IMR-90 (cell line): ENCODE measurements around the gene KNTC1. TPM values are rescaled to one million over a fixed set of nuclear protein-coding genes. Genes with fewer than 3 reads are reported as not detected.
A peak's percentile ranks its signal among the peaks of the same experiment; 100 is the strongest.

Source experiments
- ATAC-seq: fragments of 200-7000 bp; cut with Tn5 transposase; 2 replicates; pipeline ENCODE4 v1.9.1; 2020; ENCODE audit warnings: low read depth, mild to moderate bottlenecking, moderate library complexity
- BruUV-seq: library from RNA; stranded (reverse); fragments of 400-500 nt; replicated peaks from 2 replicates; lab custom pipeline; 2021; lab: Mats Ljungman, UMichigan
- CTCF ChIA-PET: fragments of 300-600 bp; formaldehyde crosslinking; extraction: SDS; loops from one replicate; lab custom pipeline; 2021; ENCODE audit warnings: antibody characterized with exemption; lab: Yijun Ruan, JAX
- POLR2A ChIA-PET: fragments of 300-600 bp; sonication (Branson Sonifier 250); formaldehyde crosslinking; loops from one replicate; lab custom pipeline; 2022; ENCODE audit warnings: antibody characterized with exemption; ENCODE audit not compliant: unreplicated experiment; lab: Charles Lee
- DNase-seq: peaks from one replicate; pipeline ENCODE4 v3.0.0; 2013
- H2AFZ ChIP-seq: replicated peaks from 2 replicates; pipeline ENCODE3; 2013; ENCODE audit warnings: low read length, mild to moderate bottlenecking; ENCODE audit not compliant: poor library complexity
- H2AK5ac ChIP-seq: 2 replicates; pipeline ENCODE4 v1.6.1; 2013; ENCODE audit warnings: low read depth, low read length, inconsistent platforms
- H2AK9ac ChIP-seq: replicated peaks from 2 replicates; pipeline ENCODE3; 2013; ENCODE audit warnings: mild to moderate bottlenecking, low read depth, low read length, moderate library complexity; ENCODE audit not compliant: poor library complexity
- H2BK120ac ChIP-seq: 2 replicates; pipeline ENCODE4 v1.6.1; 2013; ENCODE audit warnings: low read depth, low read length, inconsistent platforms
- H2BK15ac ChIP-seq: 3 replicates; pipeline ENCODE4 v1.6.1; 2013; ENCODE audit warnings: low read depth, low read length, inconsistent platforms
- H2BK20ac ChIP-seq: 2 replicates; pipeline ENCODE4 v1.6.1; 2013; ENCODE audit warnings: low read depth, mild to moderate bottlenecking, inconsistent platforms, low read length, moderate library complexity
- H2BK5ac ChIP-seq: 2 replicates; pipeline ENCODE4 v1.6.1; 2013; ENCODE audit warnings: mild to moderate bottlenecking, low read depth, low read length, inconsistent platforms; ENCODE audit not compliant: poor library complexity, severe bottlenecking
- H3K14ac ChIP-seq: replicated peaks from 2 replicates; pipeline ENCODE4 v1.6.1; 2013; ENCODE audit warnings: low read depth, low read length, inconsistent platforms
- H3K18ac ChIP-seq: 2 replicates; pipeline ENCODE4 v1.6.1; 2013; ENCODE audit warnings: low read depth, low read length, control low read depth
- H3K23ac ChIP-seq: 2 replicates; pipeline ENCODE4 v1.6.1; 2013; ENCODE audit warnings: low read depth, low read length, inconsistent platforms
- H3K27ac ChIP-seq: 2 replicates; pipeline ENCODE4 v1.5.1; 2013; ENCODE audit warnings: mild to moderate bottlenecking, control low read depth, low read length; ENCODE audit not compliant: insufficient read depth
- H3K27me3 ChIP-seq: 2 replicates; pipeline ENCODE4 v1.6.1; 2013; ENCODE audit warnings: low read length; ENCODE audit not compliant: control insufficient read depth, insufficient read depth
- H3K36me3 ChIP-seq: 2 replicates; pipeline ENCODE4 v1.6.1; 2013; ENCODE audit warnings: low read length, mixed read lengths; ENCODE audit not compliant: control insufficient read depth, insufficient read depth
- H3K4ac ChIP-seq: 2 replicates; pipeline ENCODE4 v1.6.1; 2013; ENCODE audit warnings: low read depth, low read length, inconsistent platforms
- H3K4me1 ChIP-seq: 2 replicates; pipeline ENCODE4 v1.6.1; 2013; ENCODE audit warnings: low read length, mixed read lengths; ENCODE audit not compliant: control insufficient read depth, insufficient read depth
- H3K4me2 ChIP-seq: 2 replicates; pipeline ENCODE4 v1.6.1; 2013; ENCODE audit warnings: low read depth, mild to moderate bottlenecking, control low read depth, low read length, moderate library complexity
- H3K4me3 ChIP-seq: 2 replicates; pipeline ENCODE4 v1.5.1; 2013; ENCODE audit warnings: low read depth, mild to moderate bottlenecking, control low read depth, low read length, moderate library complexity; ENCODE audit not compliant: insufficient read depth
- H3K56ac ChIP-seq: 2 replicates; pipeline ENCODE4 v1.6.1; 2013; ENCODE audit warnings: low read length, inconsistent platforms; ENCODE audit not compliant: insufficient read depth; ENCODE audit errors: extremely low read depth
- H3K79me1 ChIP-seq, 2 experiments: 2 replicates each; pipeline ENCODE4 v1.6.1; 2013; ENCODE audit warnings: low read length in 2 of 2, inconsistent platforms in 1 of 2, low read depth in 1 of 2
- H3K9ac ChIP-seq: 2 replicates; pipeline ENCODE4 v1.6.1; 2013; ENCODE audit warnings: low read depth, low read length, control low read depth
- H3K9me1 ChIP-seq: 2 replicates; pipeline ENCODE4 v1.6.1; 2013; ENCODE audit warnings: low read length, inconsistent platforms; ENCODE audit not compliant: insufficient read depth
- H3K9me3 ChIP-seq: 2 replicates; pipeline ENCODE4 v1.6.1; 2013; ENCODE audit warnings: low read length; ENCODE audit not compliant: control insufficient read depth, insufficient read depth
- H4K20me1 ChIP-seq: 2 replicates; pipeline ENCODE4 v1.6.1; 2013; ENCODE audit warnings: low read length, inconsistent platforms; ENCODE audit not compliant: insufficient read depth
- H4K5ac ChIP-seq: 2 replicates; pipeline ENCODE4 v1.6.1; 2013; ENCODE audit warnings: mild to moderate bottlenecking, low read depth, low read length, control low read depth
- H4K8ac ChIP-seq, 2 experiments: 2 replicates each; pipeline ENCODE4 v1.6.1; 2013; ENCODE audit warnings: low read depth in 2 of 2, low read length in 2 of 2, control low read depth in 1 of 2, inconsistent platforms in 1 of 2
- H4K91ac ChIP-seq: 2 replicates; pipeline ENCODE4 v1.6.1; 2013; ENCODE audit warnings: low read depth, low read length, inconsistent platforms; ENCODE audit not compliant: insufficient read depth
- BHLHE40 ChIP-seq: fragments of 150-350 bp; IDR thresholded peaks from 2 replicates; pipeline ENCODE4 v1.6.1; 2016; ENCODE audit warnings: mild to moderate bottlenecking, low read depth, low read length
- CEBPB ChIP-seq: IDR thresholded peaks from 2 replicates; pipeline ENCODE4 v1.6.1; 2012; ENCODE audit warnings: low read depth, low read length, improper control_type of control experiment
- CHD1 ChIP-seq: IDR thresholded peaks from 2 replicates; pipeline ENCODE4 v1.6.1; 2012; ENCODE audit warnings: low read depth, low read length, improper control_type of control experiment
- CTCF ChIP-seq: conservative IDR thresholded peaks from 2 replicates; pipeline ENCODE4 v1.5.1; 2012; ENCODE audit warnings: mild to moderate bottlenecking, low read depth, low read length, improper control_type of control experiment
- ELK1 ChIP-seq: fragments of 150-350 bp; IDR thresholded peaks from 2 replicates; pipeline ENCODE4 v1.6.1; 2016; ENCODE audit warnings: low read depth, mild to moderate bottlenecking, low read length, moderate library complexity, borderline replicate concordance
- FOS ChIP-seq: fragments of 150-350 bp; IDR thresholded peaks from 2 replicates; pipeline ENCODE4 v1.6.1; 2016; ENCODE audit warnings: low read depth, low read length
- MAFK ChIP-seq: IDR thresholded peaks from 2 replicates; pipeline ENCODE4 v1.6.1; 2012; ENCODE audit warnings: low read depth, low read length, improper control_type of control experiment
- MAZ ChIP-seq: IDR thresholded peaks from 2 replicates; pipeline ENCODE4 v1.6.1; 2012; ENCODE audit warnings: low read depth, mild to moderate bottlenecking, low read length, improper control_type of control experiment, moderate library complexity, borderline replicate concordance
- MXI1 ChIP-seq: IDR thresholded peaks from 2 replicates; pipeline ENCODE4 v1.6.1; 2012; ENCODE audit warnings: low read depth, mild to moderate bottlenecking, low read length, moderate library complexity, borderline replicate concordance
- NFE2L2 ChIP-seq: fragments of 150-350 bp; IDR thresholded peaks from 2 replicates; pipeline ENCODE4 v1.6.1; 2016; ENCODE audit warnings: low read depth, mild to moderate bottlenecking, low read length
- POLR2A ChIP-seq: IDR thresholded peaks from 2 replicates; pipeline ENCODE4 v1.6.1; 2012; ENCODE audit warnings: mild to moderate bottlenecking, low read depth, low read length
- RAD21 ChIP-seq: IDR thresholded peaks from 2 replicates; pipeline ENCODE4 v1.6.1; 2012; ENCODE audit warnings: low read length, improper control_type of control experiment
- RCOR1 ChIP-seq: IDR thresholded peaks from 2 replicates; pipeline ENCODE4 v1.6.1; 2012; ENCODE audit warnings: mild to moderate bottlenecking, low read length, improper control_type of control experiment; ENCODE audit not compliant: insufficient replicate concordance
- RFX5 ChIP-seq: IDR thresholded peaks from 2 replicates; pipeline ENCODE4 v1.8.0; 2012; ENCODE audit warnings: low read depth, mild to moderate bottlenecking, low read length, moderate library complexity
- SMC3 ChIP-seq: fragments of 150-350 bp; IDR thresholded peaks from 2 replicates; pipeline ENCODE4 v1.6.1; 2016; ENCODE audit warnings: low read depth, mild to moderate bottlenecking, antibody characterized with exemption, low read length, moderate library complexity
- WGBS, 2 experiments: methylation state at CpG; one replicate each; pipeline versions ENCODE4 v1.1.5 to v1.1.7; 2013; ENCODE audit warnings: missing lambda C conversion rate in 2 of 2; ENCODE audit not compliant: insufficient read length in 1 of 2; ENCODE audit errors: extremely low coverage in 2 of 2; 5-methylcytosine and 5-hydroxymethylcytosine counted together
- dilution Hi-C: fragments of 300-500 bp; cut with HindIII; formaldehyde crosslinking; loops from one replicate; pipeline ENCODE4 v1.14.3; 2018; ENCODE audit warnings: low sequenced_read_pairs; ENCODE audit not compliant: unreplicated experiment
- in situ Hi-C: fragments of 300-500 bp; cut with MboI; formaldehyde crosslinking; loops from 3 replicates; pipeline ENCODE4 v1.14.3; 2019; ENCODE audit warnings: low sequenced_read_pairs, inconsistent platforms, mixed read lengths
- intact Hi-C: fragments of 100-400 bp; cut with micrococcal nuclease; formaldehyde crosslinking; loops from 2 replicates; pipeline ENCODE4 v1.10.0; 2022
- polyA plus RNA-seq, 3 experiments: library from polyadenylated mRNA; depleted of rRNA; stranded (reverse); fragments of >200 nt; gene quantifications; 2 replicates each; pipeline ENCODE4 v1.2.3, GENCODE V29; 2012; ENCODE audit warnings: low replicate concordance in 1 of 3
- total RNA-seq: library from RNA; depleted of rRNA; stranded (reverse); fragments of >200 nt; gene quantifications from 2 replicates; pipeline ENCODE4 v1.2.3, GENCODE V29; 2012
- TF ChIP-seq, protein P1 (sequence below): fragments of 150-350 bp; IDR thresholded peaks from 2 replicates; pipeline ENCODE4 v1.6.1; 2017; ENCODE audit warnings: mild to moderate bottlenecking, antibody characterized with exemption, low read length, low read depth

KNTC1 gene
- total and polyA plus RNA-seq, 2 of the 4 experiments (the other 2 are of a cell fraction), result 16.6 to 23.7 TPM

DNA sequence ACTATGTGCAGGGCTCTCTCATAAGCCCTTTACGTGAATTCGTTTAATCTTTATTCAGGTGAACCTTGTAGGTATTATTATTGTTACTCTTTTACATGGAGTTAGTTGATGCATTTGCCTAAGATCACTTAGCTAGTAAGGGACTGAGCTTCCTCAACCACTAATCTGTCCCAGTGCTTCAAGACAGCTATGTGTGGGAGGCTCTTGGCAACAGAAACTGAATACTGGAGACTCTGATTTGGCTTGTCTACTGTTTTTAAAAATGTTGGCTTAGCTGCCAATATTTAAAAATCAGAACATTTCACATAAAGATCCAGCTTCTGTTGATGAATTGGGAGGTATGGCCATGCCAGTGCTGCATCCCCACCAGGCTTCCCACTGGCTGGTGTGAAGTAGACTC is 6.8 kb downstream of the KNTC1 start:
- Histone ChIP-seq H2BK15ac (no peak overlapping the region), H3K9me1 (no peaks in the 10 kb centered on the region), H3K36me3 (peaks cover 9% of the 10 kb centered on the region), H3K23ac (no peak overlapping the region), H3K4me2 (no peak overlapping the region), H3K9me3 (no peaks in the 10 kb centered on the region), H4K5ac (no peak overlapping the region), H2AFZ (no peak overlapping the region), H2AK9ac (no peak overlapping the region), H4K8ac (no peak overlapping the region), H3K56ac (no peak overlapping the region), H3K4me3 (no peak overlapping the region), H4K91ac (no peak overlapping the region), H3K4me1 (no peaks in the 10 kb centered on the region), H4K20me1 (no peaks in the 10 kb centered on the region), H3K27ac (no peak overlapping the region), H3K18ac (no peak overlapping the region), H2BK120ac (no peak overlapping the region), H3K4ac (no peak overlapping the region), H2BK5ac (no peak overlapping the region), H3K79me1 (peaks cover 16 to 28% of the 10 kb centered on the region in 2 experiments; a peak in 3 of 4 replicates), H2AK5ac (no peak overlapping the region), H3K14ac (no peak overlapping the region), H3K9ac (no peak overlapping the region), H2BK20ac (no peak overlapping the region), H3K27me3 (no peaks in the 10 kb centered on the region)
- ATAC-seq, result no peak
- in situ Hi-C loops (no loop called here), intact Hi-C loops (no loop called here), dilution Hi-C loops (no loop called here)
- POLR2A ChIA-PET, result no interaction called here
- no CpG with 5 or more reads among the region's 2 CpGs for WGBS, 2 experiments
- CTCF ChIA-PET, result no interaction called here
- peak; percentile 25 for DNase-seq
- no TSS peak for BruUV-seq
- TF ChIP-seq CTCF (no peak), CHD1 (no peak), POLR2A (no peak), RCOR1 (no peak), CEBPB (no peak), ELK1 (no peak), RFX5 (no peak), FOS (no peak), BHLHE40 (no peak), NFE2L2 (no peak), RAD21 (no peak), MAZ (no peak), SMC3 (no peak), MXI1 (no peak), MAFK (no peak)
- TF ChIP-seq, protein P1, sequence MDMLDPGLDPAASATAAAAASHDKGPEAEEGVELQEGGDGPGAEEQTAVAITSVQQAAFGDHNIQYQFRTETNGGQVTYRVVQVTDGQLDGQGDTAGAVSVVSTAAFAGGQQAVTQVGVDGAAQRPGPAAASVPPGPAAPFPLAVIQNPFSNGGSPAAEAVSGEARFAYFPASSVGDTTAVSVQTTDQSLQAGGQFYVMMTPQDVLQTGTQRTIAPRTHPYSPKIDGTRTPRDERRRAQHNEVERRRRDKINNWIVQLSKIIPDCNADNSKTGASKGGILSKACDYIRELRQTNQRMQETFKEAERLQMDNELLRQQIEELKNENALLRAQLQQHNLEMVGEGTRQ, result no peak
